HepG2 (cell line): ENCODE data around the gene SUV39H2. TPM values are rescaled to one million over a fixed set of nuclear protein-coding genes. Genes with fewer than 3 reads are reported as not detected.

Experiments used
- ATAC-seq: fragments of 200-7000 bp; cut with Tn5 transposase; 3 replicates; pipeline ENCODE4 v1.9.1; 2020; ENCODE audit warnings: mild to moderate bottlenecking, moderate library complexity
- BruUV-seq: library from RNA; stranded (reverse); fragments of 400-500 nt; replicated peaks from 2 replicates; lab custom pipeline; 2021; lab: Mats Ljungman, UMichigan
- CTCF ChIA-PET: fragments of 300-600 bp; formaldehyde crosslinking; extraction: SDS; loops from one replicate; lab custom pipeline; 2021; ENCODE audit warnings: low total read pairs, inconsistent platforms, low intra/inter-chr PET ratio; lab: Yijun Ruan, JAX
- POLR2A ChIA-PET: fragments of 350-600 bp; sonication (Branson Sonifier 250); formaldehyde crosslinking; loops from one replicate; lab custom pipeline; 2020; ENCODE audit warnings: antibody characterized with exemption, inconsistent platforms; lab: Yijun Ruan, JAX
- DNase-seq: peaks from one replicate; pipeline ENCODE4 v3.0.0-alpha.2; 2015; ENCODE audit warnings: low spot score
- FAIRE-seq: peaks from 3 replicates; lab custom pipeline; 2011; peaks lifted over from hg19 to GRCh38; lab: Jason Lieb, UNC
- H2AFZ ChIP-seq: one replicate; pipeline ENCODE4 v1.6.1; 2011; ENCODE audit warnings: low read length, inconsistent platforms
- H3K27ac ChIP-seq: fragments of 300-600 bp; 3 replicates; pipeline ENCODE4 v1.8.0; 2011; ENCODE audit warnings: mixed run types, mild to moderate bottlenecking, mixed read lengths, low read length, inconsistent platforms; ENCODE audit not compliant: insufficient read depth; ENCODE audit errors: extremely low read length
- H3K27me3 ChIP-seq, 2 experiments: fragments of 200-600 bp in 1 of 2; 2 replicates in 1 of 2; 3 replicates in 1 of 2; pipeline versions ENCODE4 v1.6.0 to v1.8.0; 2011; ENCODE audit warnings: low read length in 2 of 2, mild to moderate bottlenecking in 2 of 2, moderate library complexity in 2 of 2, inconsistent platforms in 1 of 2; ENCODE audit not compliant: insufficient read depth in 2 of 2, control insufficient read depth in 1 of 2
- H3K36me3 ChIP-seq, 2 experiments: fragments of 200-600 bp in 1 of 2; replicated peaks in 1 of 2; 2 replicates in 1 of 2; 3 replicates in 1 of 2; pipeline versions ENCODE4 v1.5.1 to v1.8.0; 2011; ENCODE audit warnings: low read length in 2 of 2, inconsistent platforms in 1 of 2; ENCODE audit not compliant: insufficient read depth in 2 of 2, control insufficient read depth in 1 of 2
- H3K4me1 ChIP-seq: 2 replicates; pipeline ENCODE4 v1.5.1; 2012; ENCODE audit warnings: low read length, inconsistent platforms; ENCODE audit not compliant: insufficient read depth
- H3K4me2 ChIP-seq: 2 replicates; pipeline ENCODE4 v1.6.0; 2011; ENCODE audit warnings: low read depth, low read length, inconsistent platforms
- H3K4me3 ChIP-seq, 3 experiments: fragments of 200-600 bp in 1 of 3; sonication (generic), shearing (Covaris generic) in 1 of 3; replicated peaks in 1 of 3; 2 replicates each; pipeline ENCODE4 v1.5.1; 2011 to 2016; ENCODE audit warnings: low read length in 3 of 3, inconsistent platforms in 2 of 3, low read depth in 2 of 3, mild to moderate bottlenecking in 2 of 3, control low read depth in 1 of 3, mixed read lengths in 1 of 3; ENCODE audit not compliant: insufficient read depth in 1 of 3
- H3K79me2 ChIP-seq: one replicate; pipeline ENCODE4 v1.6.1; 2011; ENCODE audit warnings: low read length, inconsistent platforms; ENCODE audit not compliant: insufficient read depth
- H3K9ac ChIP-seq: 2 replicates; pipeline ENCODE4 v1.6.0; 2011; ENCODE audit warnings: mild to moderate bottlenecking, low read depth, low read length, inconsistent platforms; ENCODE audit not compliant: insufficient read depth
- H3K9me3 ChIP-seq: 2 replicates; pipeline ENCODE4 v1.5.1; 2012; ENCODE audit warnings: mild to moderate bottlenecking, low read length
- H4K20me1 ChIP-seq: 2 replicates; pipeline ENCODE4 v1.6.0; 2011; ENCODE audit warnings: inconsistent platforms, mild to moderate bottlenecking, low read length, moderate library complexity; ENCODE audit not compliant: insufficient read depth
- ARID2 ChIP-seq: sonication (generic); formaldehyde crosslinking; IDR thresholded peaks from 2 replicates; pipeline ENCODE4 v1.8.1; 2022; ENCODE audit warnings: mild to moderate bottlenecking, missing genetic modification reagents, borderline replicate concordance
- CHD4 ChIP-seq: fragments of 200-600 bp; sonication (generic); IDR thresholded peaks from 2 replicates; pipeline ENCODE4 v1.7.0; 2017; ENCODE audit warnings: mild to moderate bottlenecking, low read length, borderline replicate concordance
- ELF3 ChIP-seq: IDR thresholded peaks from 2 replicates; pipeline ENCODE4 v1.6.1; 2016; ENCODE audit warnings: missing genetic modification reagents, missing compliant biosample characterization
- GLI4 ChIP-seq: sonication (generic); formaldehyde crosslinking; IDR thresholded peaks from 2 replicates; pipeline ENCODE4 v1.5.1; 2020; ENCODE audit warnings: missing genetic modification reagents, mild to moderate bottlenecking, moderate library complexity, borderline replicate concordance
- KAT8 ChIP-seq: IDR thresholded peaks from 2 replicates; pipeline ENCODE4 v1.6.1; 2016; ENCODE audit warnings: missing genetic modification reagents, missing compliant biosample characterization
- RXRB ChIP-seq: IDR thresholded peaks from 2 replicates; pipeline ENCODE4 v1.6.1; 2016; ENCODE audit warnings: borderline replicate concordance, missing genetic modification reagents, missing compliant biosample characterization
- SCMH1 ChIP-seq: sonication (generic); formaldehyde crosslinking; IDR thresholded peaks from 2 replicates; pipeline ENCODE4 v1.9.0; 2021; ENCODE audit warnings: missing genetic modification reagents, mild to moderate bottlenecking, borderline replicate concordance
- ZNF234 ChIP-seq: sonication (generic); formaldehyde crosslinking; conservative IDR thresholded peaks from 2 replicates; pipeline ENCODE4 v1.5.1; 2020; ENCODE audit warnings: mild to moderate bottlenecking, missing genetic modification reagents
- ZNF282 ChIP-seq: fragments of 450-650 bp; IDR thresholded peaks from 2 replicates; pipeline ENCODE4 v1.6.1; 2018; ENCODE audit not compliant: partially characterized antibody
- ZNF335 ChIP-seq: sonication (generic); formaldehyde crosslinking; IDR thresholded peaks from 2 replicates; pipeline ENCODE4 v1.4.0; 2020; ENCODE audit warnings: missing genetic modification reagents
- ZNF431 ChIP-seq: sonication (generic); formaldehyde crosslinking; IDR thresholded peaks from 2 replicates; pipeline ENCODE4 v1.9.0; 2022; ENCODE audit warnings: missing genetic modification reagents, low read depth, mild to moderate bottlenecking, borderline replicate concordance
- ZNF549 ChIP-seq: sonication (generic); formaldehyde crosslinking; IDR thresholded peaks from 2 replicates; pipeline ENCODE4 v1.5.0; 2020; ENCODE audit warnings: missing genetic modification reagents
- ZNF577 ChIP-seq: sonication (generic); formaldehyde crosslinking; IDR thresholded peaks from 2 replicates; pipeline ENCODE4 v1.4.0; 2020; ENCODE audit warnings: mild to moderate bottlenecking, low read depth, missing genetic modification reagents, borderline replicate concordance
- ZNF772 ChIP-seq: sonication (generic); formaldehyde crosslinking; IDR thresholded peaks from 2 replicates; pipeline ENCODE4 v1.5.0; 2020; ENCODE audit warnings: mild to moderate bottlenecking, missing genetic modification reagents
- WGBS: methylation state at CpG from one replicate; pipeline ENCODE4 v1.1.6; 2017; ENCODE audit warnings: low lambda C conversion rate; 5-methylcytosine and 5-hydroxymethylcytosine counted together
- in situ Hi-C: cut with HindIII; loops from 2 replicates; pipeline ENCODE4 v1.10.0; 2017; ENCODE audit warnings: low pct_unique_long_range_greater_than_20kb; ENCODE audit not compliant: extremely low pct_ligation_motif_present
- intact Hi-C: fragments of 100-400 bp; cut with micrococcal nuclease; formaldehyde crosslinking; loops from one replicate; pipeline ENCODE4 v1.10.0; 2022; ENCODE audit not compliant: unreplicated experiment
- polyA plus RNA-seq, 8 experiments: library from polyadenylated mRNA; depleted of rRNA in 3 of 8; stranded (reverse) in 7 of 8; unstranded in 1 of 8; fragments of >200 nt; fragmentation: Illumina TruSeq in 4 of 8; extraction: Trizol in 4 of 8; gene quantifications; 2 replicates each; pipeline versions ENCODE4 v1.2.1 to v1.2.3, GENCODE V29; 2011 to 2016; ENCODE audit warnings: low read depth in 4 of 8, missing spikeins in 1 of 8, mixed read lengths in 1 of 8; ENCODE audit not compliant: insufficient read depth in 1 of 8
- total RNA-seq, 5 experiments: library from RNA; depleted of rRNA; stranded (reverse); fragments of >200 nt; fragmentation: Illumina TruSeq; extraction: Trizol; gene quantifications; 2 replicates each; pipeline ENCODE4 v1.2.3, GENCODE V29; 2016; ENCODE audit warnings: low read depth in 1 of 5
- TF ChIP-seq, protein P1 (sequence below), 2 experiments: sonication (generic) in 1 of 2; formaldehyde crosslinking in 1 of 2; IDR thresholded peaks; 2 replicates each; pipeline versions ENCODE4 v1.4.0 to v1.6.1; 2018 to 2020; ENCODE audit warnings: missing genetic modification reagents in 2 of 2, borderline replicate concordance in 1 of 2, low read depth in 1 of 2, mild to moderate bottlenecking in 1 of 2, missing biosample characterization in 1 of 2
- TF ChIP-seq, protein P2 (sequence below): sonication (generic); formaldehyde crosslinking; IDR thresholded peaks from 2 replicates; pipeline ENCODE4 v1.4.0; 2020; ENCODE audit warnings: missing genetic modification reagents, borderline replicate concordance
- TF ChIP-seq, protein P3 (sequence below): sonication (generic); formaldehyde crosslinking; IDR thresholded peaks from 2 replicates; pipeline ENCODE4 v1.4.0; 2020; ENCODE audit warnings: missing genetic modification reagents, borderline replicate concordance

Gene SUV39H2
- total and polyA plus RNA-seq, 2 of the 13 experiments (the other 11 are each of a cell fraction or from before 2014, with no cell fraction given) = 9.0 to 44.3 TPM

DNA sequence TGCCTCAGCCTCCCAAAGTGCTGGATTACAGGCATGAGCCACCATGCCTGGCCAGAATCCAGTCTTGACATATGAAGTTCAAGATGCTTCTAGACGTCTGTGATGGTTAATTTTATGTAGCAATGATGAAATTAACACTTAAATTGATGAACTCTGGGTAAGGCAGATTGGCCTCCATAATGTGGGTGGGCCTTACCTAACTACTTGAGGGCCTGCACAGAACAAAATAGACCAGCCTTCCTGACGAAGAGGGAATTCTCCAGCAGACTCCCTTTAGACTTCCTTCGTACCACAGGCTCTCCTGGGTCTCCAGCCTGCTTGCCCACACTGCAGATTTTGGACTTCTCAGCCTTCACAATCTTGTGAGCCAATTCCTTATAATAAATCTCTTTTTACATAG is 45.6 kb upstream of the SUV39H2 start:
- Histone ChIP-seq H3K4me1 (peaks cover 5% of the 10 kb centered on the region; the same call in 1 of the 2 replicates), H3K4me2 (no peak overlapping the region), H3K9ac (no peak overlapping the region), H3K36me3 (no peaks in the 10 kb centered on the region), H3K4me3 (no peak overlapping the region), H2AFZ (no peak overlapping the region), H3K27me3 (no peaks in the 10 kb centered on the region; a peak in 1 of 5 replicates), H3K79me2 (no peaks in the 10 kb centered on the region), H3K9me3 (no peaks in the 10 kb centered on the region), H4K20me1 (no peaks in the 10 kb centered on the region), H3K27ac (no peak overlapping the region)
- DNase-seq (no peak), ATAC-seq (no peak), FAIRE-seq (no peak)
- no TSS peak for BruUV-seq
- in situ Hi-C loops = no loop called here
- intact Hi-C loops = loop anchor here (10.0 kb wide), 1 partner anchor 122 kb away; the partner anchor contains the start of genes DCLRE1C and MEIG1
- 76% methylated on average over 3 of the region's 3 CpGs for WGBS
- CTCF ChIA-PET = no interaction called here
- POLR2A ChIA-PET = no interaction called here
- no peak for TF ChIP-seq ARID2 (CRISPR knock-in tag)
- TF ChIP-seq, protein P1, sequence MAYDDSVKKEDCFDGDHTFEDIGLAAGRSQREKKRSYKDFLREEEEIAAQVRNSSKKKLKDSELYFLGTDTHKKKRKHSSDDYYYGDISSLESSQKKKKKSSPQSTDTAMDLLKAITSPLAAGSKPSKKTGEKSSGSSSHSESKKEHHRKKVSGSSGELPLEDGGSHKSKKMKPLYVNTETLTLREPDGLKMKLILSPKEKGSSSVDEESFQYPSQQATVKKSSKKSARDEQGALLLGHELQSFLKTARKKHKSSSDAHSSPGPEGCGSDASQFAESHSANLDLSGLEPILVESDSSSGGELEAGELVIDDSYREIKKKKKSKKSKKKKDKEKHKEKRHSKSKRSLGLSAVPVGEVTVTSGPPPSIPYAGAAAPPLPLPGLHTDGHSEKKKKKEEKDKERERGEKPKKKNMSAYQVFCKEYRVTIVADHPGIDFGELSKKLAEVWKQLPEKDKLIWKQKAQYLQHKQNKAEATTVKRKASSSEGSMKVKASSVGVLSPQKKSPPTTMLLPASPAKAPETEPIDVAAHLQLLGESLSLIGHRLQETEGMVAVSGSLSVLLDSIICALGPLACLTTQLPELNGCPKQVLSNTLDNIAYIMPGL (CRISPR knock-in tag; IDR thresholded peaks at IDR 0.05; ENCODE audit: borderline replicate concordance in 1 of 2, low read depth in 1 of 2) = no peak
- TF ChIP-seq ZNF549 (CRISPR knock-in tag) = no peak
- TF ChIP-seq ZNF335 = no peak
- no peak for TF ChIP-seq CHD4
- no peak for TF ChIP-seq ZNF282
- TF ChIP-seq, protein P2, sequence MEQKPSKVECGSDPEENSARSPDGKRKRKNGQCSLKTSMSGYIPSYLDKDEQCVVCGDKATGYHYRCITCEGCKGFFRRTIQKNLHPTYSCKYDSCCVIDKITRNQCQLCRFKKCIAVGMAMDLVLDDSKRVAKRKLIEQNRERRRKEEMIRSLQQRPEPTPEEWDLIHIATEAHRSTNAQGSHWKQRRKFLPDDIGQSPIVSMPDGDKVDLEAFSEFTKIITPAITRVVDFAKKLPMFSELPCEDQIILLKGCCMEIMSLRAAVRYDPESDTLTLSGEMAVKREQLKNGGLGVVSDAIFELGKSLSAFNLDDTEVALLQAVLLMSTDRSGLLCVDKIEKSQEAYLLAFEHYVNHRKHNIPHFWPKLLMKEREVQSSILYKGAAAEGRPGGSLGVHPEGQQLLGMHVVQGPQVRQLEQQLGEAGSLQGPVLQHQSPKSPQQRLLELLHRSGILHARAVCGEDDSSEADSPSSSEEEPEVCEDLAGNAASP = no peak
- TF ChIP-seq ZNF431 (CRISPR knock-in tag) = no peak
- no peak for TF ChIP-seq SCMH1
- no peak for TF ChIP-seq ELF3 (CRISPR knock-in tag)
- no peak for TF ChIP-seq ZNF234 (CRISPR knock-in tag)
- TF ChIP-seq GLI4 (CRISPR knock-in tag) = no peak
- no peak for TF ChIP-seq RXRB (CRISPR knock-in tag)
- no peak for TF ChIP-seq ZNF577 (CRISPR knock-in tag)
- no peak for TF ChIP-seq ZNF772 (CRISPR knock-in tag)
- TF ChIP-seq, protein P3, sequence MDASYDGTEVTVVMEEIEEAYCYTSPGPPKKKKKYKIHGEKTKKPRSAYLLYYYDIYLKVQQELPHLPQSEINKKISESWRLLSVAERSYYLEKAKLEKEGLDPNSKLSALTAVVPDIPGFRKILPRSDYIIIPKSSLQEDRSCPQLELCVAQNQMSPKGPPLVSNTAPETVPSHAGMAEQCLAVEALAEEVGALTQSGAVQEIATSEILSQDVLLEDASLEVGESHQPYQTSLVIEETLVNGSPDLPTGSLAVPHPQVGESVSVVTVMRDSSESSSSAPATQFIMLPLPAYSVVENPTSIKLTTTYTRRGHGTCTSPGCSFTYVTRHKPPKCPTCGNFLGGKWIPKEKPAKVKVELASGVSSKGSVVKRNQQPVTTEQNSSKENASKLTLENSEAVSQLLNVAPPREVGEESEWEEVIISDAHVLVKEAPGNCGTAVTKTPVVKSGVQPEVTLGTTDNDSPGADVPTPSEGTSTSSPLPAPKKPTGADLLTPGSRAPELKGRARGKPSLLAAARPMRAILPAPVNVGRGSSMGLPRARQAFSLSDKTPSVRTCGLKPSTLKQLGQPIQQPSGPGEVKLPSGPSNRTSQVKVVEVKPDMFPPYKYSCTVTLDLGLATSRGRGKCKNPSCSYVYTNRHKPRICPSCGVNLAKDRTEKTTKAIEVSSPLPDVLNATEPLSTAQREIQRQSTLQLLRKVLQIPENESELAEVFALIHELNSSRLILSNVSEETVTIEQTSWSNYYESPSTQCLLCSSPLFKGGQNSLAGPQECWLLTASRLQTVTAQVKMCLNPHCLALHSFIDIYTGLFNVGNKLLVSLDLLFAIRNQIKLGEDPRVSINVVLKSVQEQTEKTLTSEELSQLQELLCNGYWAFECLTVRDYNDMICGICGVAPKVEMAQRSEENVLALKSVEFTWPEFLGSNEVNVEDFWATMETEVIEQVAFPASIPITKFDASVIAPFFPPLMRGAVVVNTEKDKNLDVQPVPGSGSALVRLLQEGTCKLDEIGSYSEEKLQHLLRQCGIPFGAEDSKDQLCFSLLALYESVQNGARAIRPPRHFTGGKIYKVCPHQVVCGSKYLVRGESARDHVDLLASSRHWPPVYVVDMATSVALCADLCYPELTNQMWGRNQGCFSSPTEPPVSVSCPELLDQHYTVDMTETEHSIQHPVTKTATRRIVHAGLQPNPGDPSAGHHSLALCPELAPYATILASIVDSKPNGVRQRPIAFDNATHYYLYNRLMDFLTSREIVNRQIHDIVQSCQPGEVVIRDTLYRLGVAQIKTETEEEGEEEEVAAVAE (CRISPR knock-in tag) = no peak
- no peak for TF ChIP-seq KAT8 (CRISPR knock-in tag)
